NCI-H128 (cell line): ENCODE measurements around the gene RPS19.

Experiments used
- DNase-seq: peaks from one replicate; lab custom pipeline; 2025; ENCODE audit not compliant: unreplicated experiment; lab: John Stamatoyannopoulos, UW

RPS19 gene

DNA sequence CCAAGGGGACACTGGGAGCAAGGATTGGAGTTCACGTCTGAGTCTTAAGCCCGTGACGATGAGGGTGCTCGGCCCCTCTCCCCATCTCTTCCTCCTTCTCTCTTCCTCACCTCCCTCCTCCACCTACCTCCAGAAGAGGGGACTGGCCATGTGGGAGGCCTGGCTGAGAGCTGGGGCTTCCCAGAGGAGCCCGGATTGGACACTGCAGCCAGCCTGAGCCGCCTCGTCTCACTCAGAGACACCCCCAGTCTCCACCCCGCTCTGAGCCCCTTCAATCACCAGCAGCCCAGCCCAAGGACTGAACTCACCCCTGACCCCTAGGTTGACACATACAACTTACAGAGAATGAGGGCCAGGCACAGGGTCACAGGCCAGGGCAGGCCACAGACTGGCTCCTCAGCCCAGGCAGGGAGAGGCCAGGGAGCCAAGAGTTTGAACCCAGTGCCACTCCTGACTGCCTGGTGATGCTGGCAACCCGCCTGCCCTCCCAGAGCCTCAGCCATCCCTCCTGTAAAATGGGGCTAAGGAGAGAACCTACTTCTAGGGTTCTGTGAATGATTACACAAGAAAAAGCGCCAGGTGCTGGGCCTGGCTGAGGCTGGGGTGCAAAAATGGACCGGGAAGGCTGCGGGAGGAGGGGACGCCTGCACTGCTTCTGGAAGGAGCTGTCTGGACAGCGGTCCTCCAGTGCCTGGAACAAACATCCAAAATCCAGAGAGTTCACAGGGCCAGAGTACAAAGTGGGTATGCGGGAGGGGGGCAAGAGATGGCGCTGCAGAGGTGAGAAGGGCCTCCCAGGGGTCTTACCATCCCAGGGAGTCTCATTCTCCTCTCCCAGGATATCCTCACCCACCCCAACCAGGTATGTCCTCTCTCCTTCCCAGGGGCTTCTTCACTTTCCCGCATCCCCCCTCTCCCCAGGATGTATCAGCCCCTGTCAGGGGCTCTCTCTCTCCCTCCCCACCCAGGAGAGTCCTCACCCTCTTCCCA is 18.2 kb downstream of the RPS19 start:
- DNase-seq = no peak

DNA sequence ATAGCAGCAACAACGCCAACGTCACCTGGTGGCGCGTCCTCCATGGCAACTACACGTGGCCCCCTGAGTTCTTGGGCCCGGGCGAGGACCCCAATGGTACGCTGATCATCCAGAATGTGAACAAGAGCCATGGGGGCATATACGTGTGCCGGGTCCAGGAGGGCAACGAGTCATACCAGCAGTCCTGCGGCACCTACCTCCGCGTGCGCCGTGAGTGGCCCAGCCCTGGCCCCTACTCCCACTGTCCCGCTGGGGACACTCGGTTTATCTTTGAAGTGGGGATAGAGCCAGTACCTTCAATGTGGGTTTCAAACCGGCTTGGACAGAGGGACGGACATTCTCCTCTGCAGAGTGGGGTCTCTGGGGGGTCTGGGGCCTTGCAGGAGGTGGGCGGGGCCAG is 19.0 kb downstream of the RPS19 start:
- no peak for DNase-seq

DNA sequence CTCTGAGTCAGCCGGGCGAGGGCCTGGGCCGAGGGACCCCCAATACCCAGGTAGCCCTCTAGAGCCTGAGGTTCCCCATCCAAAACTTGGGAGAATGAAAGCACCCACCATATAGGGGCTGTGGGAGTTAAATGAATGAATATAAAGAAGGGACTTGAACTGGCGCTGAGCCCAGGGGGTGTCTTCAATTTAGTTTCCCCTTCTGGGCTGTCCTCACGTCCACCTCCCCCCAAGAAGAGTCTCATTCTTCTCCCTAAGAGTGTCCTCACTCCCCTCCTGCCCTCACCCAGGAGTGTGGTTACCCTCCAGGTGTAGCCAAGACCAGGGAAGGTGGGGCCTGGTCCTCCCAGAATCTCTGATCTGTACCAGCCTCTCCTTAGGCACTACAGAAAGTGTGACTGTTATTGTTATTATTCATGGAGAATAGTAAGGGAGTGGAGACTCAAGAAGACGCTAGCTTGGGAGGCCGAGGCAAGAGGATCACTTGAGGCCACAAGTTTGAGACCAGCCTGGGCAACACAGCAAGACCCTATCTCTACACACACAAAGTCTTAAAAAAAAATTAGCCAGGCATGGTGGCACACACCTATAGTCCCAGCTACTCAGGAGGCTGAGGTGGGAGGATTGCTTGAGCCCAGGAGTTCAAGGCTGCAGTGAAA is 19.7 kb downstream of the RPS19 start:
- no peak for DNase-seq

DNA sequence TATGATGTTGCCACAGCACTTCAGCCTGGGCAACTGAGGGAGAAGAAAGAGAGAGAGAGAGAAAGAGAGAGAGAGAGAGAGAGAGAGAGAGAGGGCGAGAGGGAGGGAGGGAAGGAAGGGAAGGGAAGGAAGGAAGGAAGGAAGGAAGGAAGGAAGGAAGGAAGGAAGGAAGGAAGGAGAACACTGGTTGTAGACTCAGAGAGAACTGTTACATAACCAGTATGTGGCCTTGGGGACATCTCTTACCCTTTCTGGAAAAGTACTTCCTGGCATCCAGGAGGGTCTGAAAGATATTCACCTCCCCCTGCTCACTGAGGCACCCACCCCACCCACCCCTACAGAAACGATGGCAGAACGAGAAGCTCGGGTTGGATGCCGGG is 20.3 kb downstream of the RPS19 start:
- no peak for DNase-seq

DNA sequence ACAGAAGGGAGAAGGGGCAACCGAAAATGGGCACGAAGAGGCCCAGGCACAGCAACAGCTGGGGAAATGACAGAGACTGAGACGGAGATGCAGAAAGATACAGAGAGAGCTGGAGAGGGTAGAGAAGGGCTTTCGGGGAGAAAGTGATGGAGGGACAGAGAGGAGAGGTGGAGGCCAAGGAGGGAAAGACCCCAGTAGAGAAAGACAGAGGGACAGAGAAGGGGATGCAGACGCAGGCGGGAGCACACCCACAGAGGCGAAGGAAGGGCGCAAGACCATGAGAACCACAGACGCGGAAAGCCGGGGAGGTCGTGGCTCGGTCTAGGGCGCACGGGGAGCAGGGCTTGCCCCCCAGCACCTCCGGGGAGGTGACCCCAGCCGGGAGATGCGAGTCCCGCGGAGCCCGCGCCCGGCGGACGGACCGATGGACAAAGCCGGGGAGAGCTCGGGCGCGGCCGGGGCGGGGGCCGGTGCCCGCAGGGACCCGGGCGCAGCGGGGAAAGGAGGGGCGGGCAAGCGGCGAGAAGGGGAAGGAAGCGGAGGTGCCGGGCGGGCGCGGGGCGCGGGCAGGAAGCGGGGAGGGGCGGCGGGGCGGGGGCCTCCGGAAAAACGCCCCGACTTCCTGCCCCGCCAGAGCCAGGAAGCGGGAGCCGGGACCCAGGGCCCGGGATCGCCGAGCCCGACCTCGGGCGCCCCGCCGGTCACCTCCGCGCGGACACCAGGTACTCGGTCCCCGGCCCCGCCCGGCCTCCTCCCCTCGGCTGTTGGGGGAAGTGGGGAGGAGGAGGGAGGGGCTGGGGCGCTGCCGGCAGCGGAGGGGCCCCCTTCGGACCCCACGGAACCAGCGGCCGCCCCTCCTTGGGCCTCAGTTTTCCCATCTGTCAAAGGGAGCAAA is 22.8 kb downstream of the RPS19 start, which contains the start of gene ARHGEF1:
Gene ARHGEF1 (plus strand): TSS at position 617 of the 895 bp plus-strand sequence. CDS start 4,899 bp downstream, outside the sequence.
- DNase-seq = no peak

DNA sequence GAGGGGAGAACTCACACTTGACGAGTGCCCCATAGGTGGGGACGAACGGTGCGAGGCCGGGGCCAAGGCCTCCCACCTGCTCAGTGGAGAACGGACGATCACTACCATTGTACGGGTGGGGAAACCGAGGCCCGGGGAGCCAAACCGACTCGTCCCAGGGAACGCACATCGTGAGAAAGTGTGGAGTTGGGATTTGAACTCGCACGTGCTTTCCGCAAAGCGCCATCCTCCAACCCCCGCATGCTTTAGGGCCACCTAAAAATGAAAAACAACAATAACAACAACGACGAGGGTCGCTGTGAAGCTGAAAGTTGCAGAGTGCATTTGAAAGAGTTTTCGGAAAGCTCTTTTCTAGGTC is 23.4 kb downstream of the RPS19 start:
- DNase-seq = no peak

DNA sequence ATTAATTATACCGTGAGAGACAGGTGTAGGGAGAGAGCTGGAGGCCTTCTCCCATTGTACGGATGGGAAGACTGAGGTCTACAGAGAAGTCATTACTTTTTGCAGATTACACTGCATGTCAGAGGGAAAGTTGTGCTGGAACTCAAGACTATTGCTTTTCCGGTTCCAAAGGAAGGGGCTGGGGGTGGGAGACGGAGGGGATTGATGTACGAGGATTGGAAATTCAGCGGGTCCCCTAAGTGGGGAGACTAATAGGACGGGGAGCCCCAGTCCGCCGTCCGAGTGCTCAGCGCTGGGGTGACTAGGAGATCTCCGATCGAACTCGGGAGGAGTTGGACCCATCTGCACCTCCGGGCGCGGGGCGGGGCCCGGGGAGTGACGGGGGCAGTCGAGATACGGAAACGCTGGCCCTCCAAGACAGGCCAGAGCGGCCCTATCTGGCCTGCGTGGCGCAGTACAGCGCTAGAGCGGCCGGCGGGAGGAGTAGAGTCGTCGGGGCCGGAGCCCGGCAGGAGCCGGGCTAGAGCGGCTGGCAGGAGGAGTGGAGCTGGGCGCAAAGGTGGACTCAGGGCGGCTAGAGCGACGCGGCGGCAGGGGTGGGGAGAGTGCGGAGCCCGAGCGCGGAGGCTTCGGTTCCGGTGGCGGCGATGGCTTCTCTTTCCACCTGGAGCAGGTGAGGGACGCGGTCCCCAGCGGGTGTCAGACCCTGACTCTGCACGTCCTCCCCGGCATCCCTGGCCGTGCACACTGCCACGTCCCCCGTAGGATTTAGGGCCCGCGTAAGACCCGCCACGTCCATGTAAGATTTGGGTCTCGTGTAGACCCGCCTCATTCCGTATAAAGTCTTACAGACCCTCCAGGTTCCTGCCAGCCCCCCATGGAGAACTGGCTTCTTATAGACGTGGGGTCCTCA is 24.0 kb downstream of the RPS19 start:
- peak; percentile 95 for DNase-seq

DNA sequence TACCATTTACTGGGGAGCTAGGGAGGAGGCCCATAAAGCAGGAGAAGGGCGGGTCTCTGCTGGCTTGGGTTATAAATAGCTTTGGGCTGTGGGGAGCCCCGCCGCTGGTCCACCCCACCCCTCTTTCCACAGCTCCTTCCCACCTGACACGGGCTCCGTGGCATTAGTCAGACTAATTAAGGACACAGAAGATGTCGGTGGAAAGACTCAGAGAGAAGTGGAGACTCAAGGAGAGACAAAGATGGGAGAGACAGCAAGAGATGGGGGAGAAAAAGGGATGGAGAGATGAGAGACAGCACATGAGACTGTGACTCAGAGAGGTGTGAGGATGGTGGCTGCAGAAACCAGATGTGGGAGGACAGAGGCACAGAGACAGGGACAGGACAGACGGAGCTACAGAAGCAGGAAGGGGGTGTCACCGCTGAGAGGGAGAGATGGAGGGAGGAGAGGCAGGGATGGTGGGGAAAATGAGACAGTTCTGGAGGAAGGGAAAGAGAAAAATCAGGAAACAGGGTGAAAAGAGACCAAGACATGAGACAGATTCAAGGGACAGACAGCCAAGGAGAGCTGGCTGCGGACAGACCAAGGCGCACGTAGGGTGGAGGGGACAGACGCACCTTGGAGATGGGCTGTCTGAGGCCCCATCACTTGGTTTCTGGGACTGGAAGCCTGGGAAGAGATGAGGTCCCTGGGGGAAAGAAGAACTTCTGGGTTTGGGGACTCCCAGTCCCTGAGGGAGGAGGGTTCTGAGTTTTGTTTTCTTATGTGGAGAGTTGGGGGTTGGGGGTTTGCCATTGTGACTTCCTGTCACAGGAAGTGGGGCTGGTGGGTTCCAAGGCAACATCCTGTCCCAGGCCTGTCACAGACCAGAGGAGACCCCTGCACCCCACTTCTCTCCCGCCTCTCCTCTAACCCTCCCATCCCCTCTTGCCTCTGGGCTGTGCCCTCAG is 27.0 kb downstream of the RPS19 start:
- DNase-seq = no peak

DNA sequence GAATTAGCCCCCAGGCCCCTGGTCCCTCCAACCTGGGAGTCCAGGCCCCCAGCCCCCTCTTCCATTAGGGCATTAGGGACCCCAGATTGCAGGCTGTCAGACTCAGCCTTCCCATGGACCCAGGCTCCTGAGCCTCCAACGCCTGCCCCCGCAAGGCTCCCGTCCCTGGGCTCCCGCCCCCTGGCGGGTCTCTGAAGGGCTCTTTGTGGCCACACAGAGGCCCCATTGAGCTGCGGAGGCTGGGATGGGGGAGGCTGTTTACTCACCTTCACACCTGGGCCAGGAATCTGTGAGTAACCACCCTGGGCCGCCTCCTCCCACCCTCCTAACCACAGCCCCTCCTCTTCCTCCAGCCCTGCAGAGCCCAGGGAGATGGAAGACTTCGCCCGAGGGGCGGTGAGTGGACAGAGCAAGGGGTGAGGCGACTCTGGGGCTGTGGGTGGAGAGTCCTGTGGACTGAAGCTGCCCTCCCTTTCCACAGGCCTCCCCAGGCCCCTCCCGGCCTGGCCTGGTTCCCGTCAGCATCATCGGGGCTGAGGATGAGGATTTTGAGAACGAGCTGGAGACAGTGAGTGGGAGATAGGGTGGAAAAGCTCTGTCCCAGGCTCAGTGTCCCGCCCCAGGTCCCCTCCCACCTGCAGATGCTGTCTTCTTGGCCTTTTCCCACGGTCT is 27.8 kb downstream of the RPS19 start:
- peak; percentile 17 for DNase-seq

DNA sequence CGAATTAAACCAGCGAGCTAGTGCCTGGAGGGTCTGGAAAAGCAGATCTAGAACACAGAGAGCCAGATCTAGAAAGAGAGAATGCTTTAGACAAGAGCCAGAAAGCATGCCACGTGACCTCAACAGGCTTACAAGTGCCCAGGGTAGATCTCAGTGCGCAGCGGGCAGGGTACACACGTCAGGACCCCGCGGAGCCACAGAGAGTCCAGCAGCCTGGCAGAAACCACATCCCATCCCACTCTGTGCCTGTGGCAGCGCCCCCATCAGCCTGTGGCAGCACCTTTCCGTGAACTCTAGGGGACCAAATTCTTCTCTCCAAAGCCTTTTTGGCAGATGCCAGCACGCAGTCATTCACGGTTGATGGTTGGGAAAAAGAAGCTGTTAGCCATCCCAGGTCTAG is 28.9 kb downstream of the RPS19 start:
- DNase-seq = no peak

DNA sequence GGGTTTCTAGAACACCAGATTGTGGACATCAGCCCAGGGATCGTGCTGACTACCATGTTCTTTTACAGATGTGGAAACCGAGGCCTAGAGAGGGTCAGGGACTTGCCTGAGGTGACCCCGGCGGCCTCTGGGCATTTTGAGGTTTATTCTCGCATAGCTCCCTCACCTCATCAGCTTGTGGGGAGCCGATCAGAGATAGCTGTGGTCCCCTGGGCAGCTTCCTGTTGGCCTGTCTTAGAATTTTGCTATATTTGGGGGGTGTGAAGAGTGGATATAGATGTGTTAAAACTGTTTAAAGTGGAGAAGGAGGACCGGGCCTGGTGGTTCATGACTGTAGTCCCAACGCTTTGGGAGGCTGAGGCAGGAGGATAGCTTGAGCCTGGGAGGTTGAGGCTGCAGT is 29.8 kb downstream of the RPS19 start:
- no peak for DNase-seq

DNA sequence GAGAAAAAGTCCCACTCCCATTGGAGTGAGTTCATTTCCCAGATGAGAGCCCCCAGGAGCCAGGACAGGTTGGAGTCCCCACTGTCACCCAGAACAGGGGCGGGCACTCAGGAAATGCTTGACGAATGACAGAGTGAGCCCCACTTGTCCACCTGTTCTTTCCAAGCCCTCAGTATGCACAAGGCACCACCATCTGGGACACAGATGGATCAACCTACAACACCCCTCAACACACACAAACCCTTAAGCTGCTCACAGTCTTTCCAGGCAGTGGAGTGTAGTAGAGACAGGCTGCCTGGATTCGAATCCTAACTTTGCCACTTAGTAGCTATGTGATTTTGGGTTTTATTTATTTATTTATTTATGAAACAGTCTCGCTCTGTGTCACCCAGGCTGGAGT is 30.9 kb downstream of the RPS19 start:
- DNase-seq = no peak

DNA sequence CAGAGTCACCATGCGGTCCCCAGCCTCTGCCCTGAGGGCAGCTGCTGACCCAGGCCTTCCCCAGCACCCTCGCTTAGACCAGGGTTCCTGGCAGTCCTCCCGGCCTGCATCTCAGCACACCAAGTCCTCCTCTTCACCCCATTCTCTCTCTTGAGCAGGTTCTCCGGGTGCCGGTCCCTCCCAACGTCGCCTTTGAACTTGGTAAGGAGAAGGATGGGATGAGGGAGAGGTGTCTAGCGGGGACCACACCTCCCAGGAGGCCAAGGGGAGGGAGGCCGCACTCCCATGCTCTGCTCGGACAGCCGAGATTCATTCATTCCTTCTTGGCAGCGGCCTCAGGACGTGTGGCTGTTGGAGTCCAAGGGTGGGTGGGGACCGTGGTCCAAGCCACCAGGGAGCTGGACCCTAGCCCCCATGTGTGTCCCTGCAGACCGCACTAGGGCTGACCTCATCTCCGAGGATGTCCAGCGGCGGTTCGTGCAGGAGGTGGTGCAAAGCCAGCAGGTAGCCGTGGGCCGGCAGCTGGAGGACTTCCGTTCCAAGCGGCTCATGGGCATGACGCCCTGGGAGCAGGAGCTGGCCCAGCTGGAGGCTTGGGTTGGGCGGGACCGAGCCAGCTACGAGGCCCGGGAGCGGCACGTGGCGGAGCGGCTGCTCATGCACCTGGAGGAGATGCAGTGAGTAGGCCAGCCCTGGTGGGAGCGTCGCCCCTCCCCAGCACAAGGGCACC is 32.3 kb downstream of the RPS19 start:
- DNase-seq = no peak

DNA sequence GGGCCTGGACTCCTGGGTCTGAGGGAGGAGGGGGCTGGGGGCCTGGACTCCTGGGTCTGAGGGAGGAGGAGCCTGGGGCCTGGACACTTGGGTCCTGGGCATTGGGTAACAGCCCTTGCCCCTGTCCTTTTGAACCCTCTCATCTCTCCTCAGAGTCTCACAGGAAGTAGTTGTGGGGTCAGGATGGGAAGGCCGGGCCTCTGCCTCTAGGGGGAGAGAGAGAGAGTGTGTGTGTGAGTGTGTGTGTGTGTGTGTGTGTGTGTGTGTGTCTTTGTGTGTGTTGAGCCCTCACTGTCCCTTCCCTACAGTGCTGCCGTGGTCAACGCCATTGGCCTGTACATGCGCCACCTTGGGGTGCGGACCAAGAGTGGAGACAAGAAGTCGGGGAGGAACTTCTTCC is 33.8 kb downstream of the RPS19 start:
- DNase-seq = no peak

DNA sequence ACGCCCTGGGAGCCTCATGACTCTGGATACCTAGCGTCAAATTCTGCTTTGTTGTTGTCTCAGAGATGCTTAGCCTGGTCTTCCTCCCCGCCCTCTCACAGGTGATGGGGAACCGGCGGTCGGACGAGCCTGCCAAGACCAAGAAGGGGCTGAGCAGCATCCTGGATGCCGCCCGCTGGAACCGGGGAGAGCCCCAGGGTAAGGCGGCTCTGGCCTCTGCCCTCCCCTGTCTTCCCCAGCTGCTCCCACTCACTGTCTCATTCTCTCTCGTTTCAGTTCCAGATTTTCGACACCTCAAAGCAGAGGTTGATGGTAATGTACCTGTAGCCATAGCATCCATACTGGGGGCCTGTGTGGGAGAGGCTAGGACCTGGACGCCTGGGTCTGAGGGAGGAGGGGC is 34.3 kb downstream of the RPS19 start:
- DNase-seq = no peak

DNA sequence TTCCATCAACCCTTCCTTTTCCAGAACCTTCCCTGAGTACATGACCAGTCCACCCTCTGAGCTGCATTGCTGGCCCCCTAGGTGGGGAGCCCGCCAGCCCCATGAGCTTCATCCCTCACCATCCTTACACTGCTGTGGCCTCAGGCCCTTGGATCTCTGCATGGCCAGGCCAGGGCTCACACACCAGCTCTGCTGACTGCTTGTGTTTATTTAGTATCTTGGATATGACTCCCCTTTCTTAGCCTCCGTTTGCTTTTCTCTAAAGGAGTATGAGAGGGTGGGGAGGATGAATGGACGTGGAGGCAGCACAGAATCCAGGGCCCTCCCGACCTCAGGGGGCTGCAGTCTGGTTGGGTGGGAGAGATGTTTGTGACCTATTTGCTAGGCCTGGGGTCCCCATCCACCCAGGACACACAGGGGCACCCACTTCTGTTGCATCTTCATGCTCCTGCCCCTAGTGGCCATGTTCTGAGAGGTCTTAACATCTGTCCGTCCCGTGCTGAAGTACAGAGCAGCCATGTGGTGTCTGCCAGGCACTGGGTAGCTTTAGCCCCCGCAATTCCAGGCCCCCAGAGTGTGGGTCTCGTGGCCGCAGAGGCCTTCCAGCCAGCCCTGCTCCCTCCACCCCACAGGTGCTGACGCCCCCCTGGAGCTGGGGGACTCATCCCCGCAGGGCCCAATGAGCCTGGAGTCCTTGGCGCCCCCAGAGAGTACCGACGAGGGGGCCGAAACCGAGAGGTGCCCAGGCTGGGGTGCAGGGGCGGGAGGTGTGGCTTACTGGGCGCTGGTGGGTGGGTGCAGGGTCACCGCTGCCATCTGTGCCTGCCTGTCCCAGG is 35.9 kb downstream of the RPS19 start:
- DNase-seq = no peak

DNA sequence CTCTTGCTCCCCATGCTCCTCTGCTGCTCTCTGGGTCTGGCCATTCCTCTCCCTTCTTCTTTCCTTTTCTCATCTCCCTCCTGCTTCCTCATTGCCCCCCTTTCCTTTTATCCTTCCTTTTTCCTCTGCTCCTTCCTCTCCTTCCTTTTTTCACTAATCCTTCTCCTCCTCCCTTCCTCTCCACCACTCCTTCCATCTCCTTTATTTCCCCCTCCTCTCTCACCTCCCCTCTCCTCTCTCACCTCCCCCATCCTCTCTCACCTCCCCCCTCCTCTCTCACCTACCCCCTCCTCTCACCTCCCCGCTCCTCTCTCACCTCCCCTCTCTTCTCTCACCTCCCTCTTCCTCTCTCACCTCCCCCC is 36.5 kb downstream of the RPS19 start:
- no peak for DNase-seq
